ENCODE results near the gene TTC32.

- TF ChIP-seq TAF1 (IDR thresholded peaks at IDR 0.05; ENCODE audit: borderline replicate concordance, low read depth, low read length) (no peak), POLR2A (IDR thresholded peaks at IDR 0.05; ENCODE audit: low read depth, low read length) (no peak)
These were observed 14.7 kb upstream of the TTC32 start for GRCh38 chr2:19916385-19916950.
